HCT116 (cell line): ENCODE data around the gene URM1.

Source experiments
- CTCF ChIP-seq, 3 experiments: fragments of 200-600 bp in 1 of 3; sonication (generic) in 1 of 3; IDR thresholded peaks in 2 of 3; conservative IDR thresholded peaks in 1 of 3; 2 replicates each; pipeline ENCODE4 v1.5.1; 2012 to 2017; ENCODE audit warnings: low read depth in 2 of 3, low read length in 2 of 3, antibody characterized with exemption in 1 of 3, borderline replicate concordance in 1 of 3, control low read depth in 1 of 3, mild to moderate bottlenecking in 1 of 3, mixed read lengths in 1 of 3, mixed run types in 1 of 3, moderate library complexity in 1 of 3; ENCODE audit not compliant: insufficient read depth in 1 of 3
- EZH2phosphoT487 ChIP-seq: fragments of 200-600 bp; IDR thresholded peaks from 2 replicates; pipeline ENCODE4 v1.6.1; 2018; ENCODE audit warnings: antibody characterized with exemption, borderline replicate concordance
- JUND ChIP-seq: IDR thresholded peaks from 2 replicates; pipeline ENCODE4 v1.6.1; 2012

GRCh38 chr9:128389395-128390149 is 18.4 kb downstream of the URM1 start:
- TF ChIP-seq CTCF (IDR thresholded peaks at IDR 0.05 in 2 of 3, conservative IDR thresholded peaks at IDR 0.05 in 1 of 3; ENCODE audit: borderline replicate concordance in 1 of 3, insufficient read depth in 1 of 3, low read depth in 2 of 3, low read length in 2 of 3) (no peak), EZH2phosphoT487 (no peak), JUND (no peak)
